Measurements from ENCODE around the gene PSAP. TPM values are rescaled to one million over a fixed set of nuclear protein-coding genes. Genes with fewer than 3 reads are reported as not detected.

The PSAP gene
- total and polyA plus RNA-seq, 2 donors from 2014 or later: 1,082 to 1,249 TPM

DNA sequence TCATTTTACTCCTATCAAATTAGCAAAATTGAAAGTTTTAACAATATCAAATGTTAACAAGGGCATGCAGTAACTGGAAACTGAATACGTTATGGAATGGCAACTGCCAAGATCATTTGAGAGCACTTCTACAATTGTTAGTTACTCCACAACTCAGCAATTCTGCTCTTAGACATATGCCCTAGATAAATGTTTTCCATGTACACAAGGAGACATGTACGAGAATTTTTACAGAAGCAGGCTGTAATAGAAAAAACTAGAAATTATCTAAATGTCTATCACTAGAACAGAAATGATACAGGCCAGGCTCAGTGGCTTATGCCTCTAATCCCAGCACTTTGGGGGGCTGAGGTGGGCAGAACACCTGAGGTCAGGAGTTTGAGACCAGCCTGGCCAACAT lies 7.0 kb downstream of the PSAP start:
- Histone ChIP-seq H3K4me3 (ENCODE audit: low read length in 3 of 3) (no peak overlapping the region), H3K9ac (ENCODE audit: low read length in 3 of 3) (no peak overlapping the region), H3K36me3 (ENCODE audit: control insufficient read depth in 2 of 3, insufficient read depth in 3 of 3, low read length in 3 of 3) (no peaks in the 10 kb centered on the region), H3K27ac (ENCODE audit: low read depth in 2 of 2, low read length in 2 of 2) (no peak overlapping the region), H3K4me1 (ENCODE audit: control insufficient read depth in 2 of 3, insufficient read depth in 2 of 3, low read depth in 1 of 3, low read length in 3 of 3) (peaks cover 3 to 41% (median 30%) of the 10 kb centered on the region in 3 donors), H3K27me3 (ENCODE audit: control insufficient read depth, insufficient read depth, low read length) (no peaks in the 10 kb centered on the region), H3K9me3 (ENCODE audit: control insufficient read depth in 2 of 3, insufficient read depth in 1 of 3, low read length in 3 of 3) (no peaks in the 10 kb centered on the region)
- TF ChIP-seq, protein P1, sequence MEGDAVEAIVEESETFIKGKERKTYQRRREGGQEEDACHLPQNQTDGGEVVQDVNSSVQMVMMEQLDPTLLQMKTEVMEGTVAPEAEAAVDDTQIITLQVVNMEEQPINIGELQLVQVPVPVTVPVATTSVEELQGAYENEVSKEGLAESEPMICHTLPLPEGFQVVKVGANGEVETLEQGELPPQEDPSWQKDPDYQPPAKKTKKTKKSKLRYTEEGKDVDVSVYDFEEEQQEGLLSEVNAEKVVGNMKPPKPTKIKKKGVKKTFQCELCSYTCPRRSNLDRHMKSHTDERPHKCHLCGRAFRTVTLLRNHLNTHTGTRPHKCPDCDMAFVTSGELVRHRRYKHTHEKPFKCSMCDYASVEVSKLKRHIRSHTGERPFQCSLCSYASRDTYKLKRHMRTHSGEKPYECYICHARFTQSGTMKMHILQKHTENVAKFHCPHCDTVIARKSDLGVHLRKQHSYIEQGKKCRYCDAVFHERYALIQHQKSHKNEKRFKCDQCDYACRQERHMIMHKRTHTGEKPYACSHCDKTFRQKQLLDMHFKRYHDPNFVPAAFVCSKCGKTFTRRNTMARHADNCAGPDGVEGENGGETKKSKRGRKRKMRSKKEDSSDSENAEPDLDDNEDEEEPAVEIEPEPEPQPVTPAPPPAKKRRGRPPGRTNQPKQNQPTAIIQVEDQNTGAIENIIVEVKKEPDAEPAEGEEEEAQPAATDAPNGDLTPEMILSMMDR (IDR thresholded peaks at IDR 0.05; ENCODE audit: borderline replicate concordance, extremely low read depth, insufficient read depth): no peak
- intact Hi-C loops (cut with DNase I): no loop called here
- FAIRE-seq: no peak
- DNase-seq: peak in 1 of 5 donors; percentile 30

GRCh38 chr10:71842856-71843686 lies 8.0 kb downstream of the PSAP start:
- FAIRE-seq (no peak), DNase-seq (peak in 1 of 5 donors; percentile 25)
- Histone ChIP-seq H3K27me3 (ENCODE audit: control insufficient read depth, insufficient read depth, low read length) (no peaks in the 10 kb centered on the region), H3K9ac (ENCODE audit: low read length in 3 of 3) (no peak overlapping the region), H3K36me3 (ENCODE audit: control insufficient read depth in 2 of 3, insufficient read depth in 3 of 3, low read length in 3 of 3) (no peaks in the 10 kb centered on the region), H3K27ac (ENCODE audit: low read depth in 2 of 2, low read length in 2 of 2) (no peak overlapping the region), H3K9me3 (ENCODE audit: control insufficient read depth in 2 of 3, insufficient read depth in 1 of 3, low read length in 3 of 3) (no peaks in the 10 kb centered on the region), H3K4me3 (ENCODE audit: low read length in 3 of 3) (no peak overlapping the region), H3K4me1 (ENCODE audit: control insufficient read depth in 2 of 3, insufficient read depth in 2 of 3, low read depth in 1 of 3, low read length in 3 of 3) (peaks cover 3 to 39% (median 27%) of the 10 kb centered on the region in 3 donors)
- intact Hi-C loops (cut with DNase I): no loop called here
- TF ChIP-seq, protein P1 (IDR thresholded peaks at IDR 0.05; ENCODE audit: borderline replicate concordance, extremely low read depth, insufficient read depth): no peak

DNA sequence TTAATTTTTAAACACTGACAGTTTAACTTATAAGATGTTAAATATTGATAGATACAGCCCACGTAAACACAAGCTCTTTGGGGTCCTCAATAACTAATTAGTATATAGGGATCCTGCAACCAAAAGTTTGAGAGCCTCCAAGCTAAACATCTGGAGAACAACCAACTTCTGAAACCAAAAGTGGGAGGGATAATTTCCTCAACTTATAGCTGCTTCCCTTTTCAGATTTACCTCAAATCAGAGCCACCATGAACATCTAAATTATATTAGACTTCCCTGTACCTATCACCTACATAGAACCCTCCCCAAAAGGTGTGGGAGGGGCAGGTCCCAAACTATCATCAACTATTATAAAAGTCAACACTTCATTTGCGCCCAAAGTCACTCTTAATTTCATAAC lies 8.6 kb downstream of the PSAP start:
- Histone ChIP-seq H3K4me3 (ENCODE audit: low read length in 3 of 3) (no peak overlapping the region), H3K27me3 (ENCODE audit: control insufficient read depth, insufficient read depth, low read length) (no peaks in the 10 kb centered on the region), H3K9ac (ENCODE audit: low read length in 3 of 3) (no peak overlapping the region), H3K4me1 (ENCODE audit: control insufficient read depth in 2 of 3, insufficient read depth in 2 of 3, low read depth in 1 of 3, low read length in 3 of 3) (peaks cover 8 to 41% (median 30%) of the 10 kb centered on the region in 3 donors), H3K27ac (ENCODE audit: low read depth in 2 of 2, low read length in 2 of 2) (no peak overlapping the region), H3K36me3 (ENCODE audit: control insufficient read depth in 2 of 3, insufficient read depth in 3 of 3, low read length in 3 of 3) (no peaks in the 10 kb centered on the region), H3K9me3 (ENCODE audit: control insufficient read depth in 2 of 3, insufficient read depth in 1 of 3, low read length in 3 of 3) (no peaks in the 10 kb centered on the region)
- intact Hi-C loops (cut with DNase I): no loop called here
- TF ChIP-seq, protein P1 (IDR thresholded peaks at IDR 0.05; ENCODE audit: borderline replicate concordance, extremely low read depth, insufficient read depth): no peak
- DNase-seq: no peak
- no peak for FAIRE-seq

Data from kidney (tissue), 14 donors.